H9 (cell line): ENCODE measurements around the gene WDR5. TPM values are rescaled to one million over a fixed set of nuclear protein-coding genes. Genes with fewer than 3 reads are reported as not detected.

Experiments
- DNase-seq: peaks from one replicate; pipeline ENCODE4 v3.0.0-alpha.2; 2017
- H2AFZ ChIP-seq: one replicate; pipeline ENCODE4 v1.6.1; 2013; ENCODE audit warnings: mild to moderate bottlenecking, low read length, control low read depth, moderate library complexity
- H2AK5ac ChIP-seq: 2 replicates; pipeline ENCODE4 v1.6.1; 2013; ENCODE audit warnings: low read length, control low read depth, mixed read lengths; ENCODE audit not compliant: insufficient read length
- H2BK120ac ChIP-seq: one replicate; pipeline ENCODE4 v1.6.1; 2013; ENCODE audit warnings: low read depth, mild to moderate bottlenecking, low read length, control low read depth, inconsistent platforms; ENCODE audit not compliant: poor library complexity, severe bottlenecking
- H2BK12ac ChIP-seq: 2 replicates; pipeline ENCODE4 v1.6.1; 2013; ENCODE audit warnings: low read length, control low read depth, mixed read lengths, low read depth; ENCODE audit not compliant: insufficient read length
- H2BK15ac ChIP-seq: 2 replicates; pipeline ENCODE4 v1.6.1; 2013; ENCODE audit warnings: low read depth, low read length, control low read depth
- H2BK20ac ChIP-seq: one replicate; pipeline ENCODE4 v1.6.1; 2013; ENCODE audit warnings: low read depth, mild to moderate bottlenecking, low read length, control low read depth, inconsistent platforms; ENCODE audit not compliant: poor library complexity, severe bottlenecking
- H2BK5ac ChIP-seq: 2 replicates; pipeline ENCODE4 v1.6.1; 2013; ENCODE audit warnings: low read length, control low read depth, mixed read lengths; ENCODE audit not compliant: insufficient read length
- H3K14ac ChIP-seq: 2 replicates; pipeline ENCODE4 v1.6.1; 2013; ENCODE audit warnings: low read length, control low read depth; ENCODE audit not compliant: insufficient read depth
- H3K18ac ChIP-seq: 2 replicates; pipeline ENCODE4 v1.6.1; 2013; ENCODE audit warnings: low read depth, mild to moderate bottlenecking, mixed read lengths, low read length, control low read depth; ENCODE audit not compliant: insufficient read length
- H3K23ac ChIP-seq: 2 replicates; pipeline ENCODE4 v1.6.1; 2013; ENCODE audit warnings: low read length, control low read depth, mixed read lengths, low read depth; ENCODE audit not compliant: insufficient read length
- H3K23me2 ChIP-seq: 2 replicates; pipeline ENCODE4 v1.6.1; 2013; ENCODE audit warnings: low read depth, mild to moderate bottlenecking, mixed read lengths, low read length, control low read depth; ENCODE audit not compliant: insufficient read length, poor library complexity, severe bottlenecking
- H3K27ac ChIP-seq: 2 replicates; pipeline ENCODE4 v1.5.1; 2013; ENCODE audit warnings: low read length, control low read depth, mixed read lengths, low read depth; ENCODE audit not compliant: insufficient read length
- H3K27me3 ChIP-seq: 2 replicates; pipeline ENCODE4 v1.6.1; 2013; ENCODE audit warnings: low read length, control low read depth, inconsistent platforms; ENCODE audit not compliant: insufficient read depth
- H3K4ac ChIP-seq: 2 replicates; pipeline ENCODE4 v1.6.1; 2013; ENCODE audit warnings: low read depth, mild to moderate bottlenecking, control low read depth, inconsistent platforms, low read length, moderate library complexity
- H3K4me1 ChIP-seq: 2 replicates; pipeline ENCODE4 v1.6.1; 2013; ENCODE audit warnings: low read length, control low read depth, inconsistent platforms; ENCODE audit not compliant: insufficient read depth
- H3K4me2 ChIP-seq: 2 replicates; pipeline ENCODE4 v1.6.1; 2013; ENCODE audit warnings: low read length, control low read depth, mixed read lengths; ENCODE audit not compliant: insufficient read length, insufficient read depth
- H3K56ac ChIP-seq: 2 replicates; pipeline ENCODE4 v1.6.1; 2013; ENCODE audit warnings: low read depth, mild to moderate bottlenecking, mixed read lengths, low read length, control low read depth; ENCODE audit not compliant: insufficient read length
- H3K79me1 ChIP-seq: 2 replicates; pipeline ENCODE4 v1.6.1; 2013; ENCODE audit warnings: low read depth, mild to moderate bottlenecking, moderate library complexity, low read length, control low read depth, inconsistent platforms; ENCODE audit not compliant: insufficient read depth, poor library complexity, severe bottlenecking
- H3K79me2 ChIP-seq: 2 replicates; pipeline ENCODE4 v1.6.1; 2013; ENCODE audit warnings: low read length, control low read depth, inconsistent platforms; ENCODE audit not compliant: insufficient read depth
- H3K9ac ChIP-seq: 2 replicates; pipeline ENCODE4 v1.6.1; 2013; ENCODE audit warnings: low read length, control low read depth, mixed read lengths; ENCODE audit not compliant: insufficient read length; ENCODE audit errors: extremely low read depth
- H3K9me3 ChIP-seq: one replicate; pipeline ENCODE4 v1.6.1; 2013; ENCODE audit warnings: low read depth, low read length, inconsistent platforms; ENCODE audit not compliant: control insufficient read depth
- H3T11ph ChIP-seq: one replicate; pipeline ENCODE4 v1.6.1; 2013; ENCODE audit warnings: mild to moderate bottlenecking, low read length, control low read depth, inconsistent platforms
- H4K20me1 ChIP-seq: one replicate; pipeline ENCODE4 v1.6.1; 2013; ENCODE audit not compliant: control insufficient read depth, insufficient read length, insufficient read depth
- H4K5ac ChIP-seq: 2 replicates; pipeline ENCODE4 v1.6.1; 2013; ENCODE audit warnings: low read depth, mild to moderate bottlenecking, mixed read lengths, low read length, control low read depth; ENCODE audit not compliant: insufficient read length
- H4K8ac ChIP-seq: replicated peaks from 2 replicates; pipeline ENCODE4 v1.6.1; 2013; ENCODE audit warnings: low read length, control low read depth, mixed read lengths, low read depth; ENCODE audit not compliant: insufficient read length
- H4K91ac ChIP-seq: 2 replicates; pipeline ENCODE4 v1.6.1; 2013; ENCODE audit warnings: low read depth, mild to moderate bottlenecking, moderate library complexity, mixed read lengths, low read length, control low read depth; ENCODE audit not compliant: insufficient read length
- H3K27ac Mint-ChIP-seq, 3 experiments: 2 replicates in 2 of 3; 3 replicates in 1 of 3; pipeline ENCODE4 v1.8.0; 2020 to 2021; ENCODE audit warnings: mixed read lengths in 3 of 3, mild to moderate bottlenecking in 1 of 3, moderate library complexity in 1 of 3
- H3K27me3 Mint-ChIP-seq: 2 replicates; pipeline ENCODE4 v1.8.0; 2021; ENCODE audit warnings: low read depth, mild to moderate bottlenecking, moderate library complexity, mixed read lengths
- H3K36me3 Mint-ChIP-seq, 3 experiments: 2 replicates in 2 of 3; 3 replicates in 1 of 3; pipeline ENCODE4 v1.8.0; 2020 to 2021; ENCODE audit warnings: low read depth in 3 of 3, mixed read lengths in 3 of 3; ENCODE audit not compliant: insufficient read depth in 1 of 3
- H3K4me1 Mint-ChIP-seq, 2 experiments: 2 replicates each; pipeline ENCODE4 v1.8.0; 2020; ENCODE audit warnings: mixed read lengths in 2 of 2
- H3K4me3 Mint-ChIP-seq, 2 experiments: 2 replicates in 1 of 2; 3 replicates in 1 of 2; pipeline ENCODE4 v1.8.0; 2020 to 2021; ENCODE audit warnings: mild to moderate bottlenecking in 2 of 2, mixed read lengths in 2 of 2, moderate library complexity in 1 of 2
- H3K9me3 Mint-ChIP-seq, 2 experiments: 2 replicates in 1 of 2; 3 replicates in 1 of 2; pipeline ENCODE4 v1.8.0; 2020; ENCODE audit warnings: mild to moderate bottlenecking in 2 of 2, mixed read lengths in 2 of 2, moderate library complexity in 1 of 2
- WGBS: extraction: QIAGEN DNeasy Blood & Tissue Kit; methylation state at CpG from one replicate; pipeline ENCODE4 v1.1.7; 2013; ENCODE audit warnings: missing lambda C conversion rate, low lambda C conversion rate, mixed read lengths; ENCODE audit not compliant: insufficient read length; ENCODE audit errors: extremely low coverage; 5-methylcytosine and 5-hydroxymethylcytosine counted together
- total RNA-seq: library from RNA; stranded (reverse); gene quantifications from 2 replicates; pipeline ENCODE4 v1.2.1, GENCODE V29; 2021
- TF ChIP-seq, protein P1 (sequence below): fragments of 200-600 bp; sonication (generic); conservative IDR thresholded peaks from 3 replicates; pipeline ENCODE4 v1.8.0; 2021; ENCODE audit warnings: antibody characterized with exemption, mild to moderate bottlenecking

WDR5 gene
- total RNA-seq, 1 experiment from 2014 or later: 72.3 TPM

DNA sequence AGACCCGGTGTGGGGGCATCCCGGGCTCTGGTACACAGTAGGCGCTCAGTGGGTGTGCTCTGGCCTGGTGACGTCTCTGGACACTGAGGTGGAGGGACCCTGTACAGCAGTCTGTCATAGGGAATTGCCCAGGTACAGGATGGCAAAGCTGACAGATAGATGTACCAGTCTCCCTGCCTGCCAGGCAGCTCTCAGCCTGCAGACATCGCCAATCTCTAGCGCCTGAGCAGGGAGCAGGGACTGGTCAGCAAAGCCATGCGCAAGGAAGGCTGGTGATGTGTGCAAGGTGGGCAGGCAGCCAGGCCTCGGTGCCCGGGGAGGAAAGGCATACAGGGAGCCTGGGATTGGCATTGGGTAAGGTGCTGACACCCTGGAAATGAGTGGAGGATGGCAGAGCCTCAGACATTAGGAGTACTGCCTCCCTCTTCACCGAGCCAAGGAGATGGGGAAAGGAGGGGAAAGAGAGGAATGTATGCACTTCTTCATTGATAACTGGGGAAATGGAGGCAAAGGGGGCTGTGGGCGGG lies 34.2 kb upstream of the WDR5 start:
- H3T11ph ChIP-seq: no peak overlapping the region
- H2BK120ac ChIP-seq: no peak overlapping the region
- no peak overlapping the region for H3K18ac ChIP-seq
- H3K56ac ChIP-seq: no peak overlapping the region
- no peak overlapping the region for H2AFZ ChIP-seq
- no peak overlapping the region for H3K4me2 ChIP-seq
- H3K4me1 ChIP-seq: no peaks in the 10 kb centered on the region
- no peak overlapping the region for H3K4ac ChIP-seq
- H2AK5ac ChIP-seq: no peak overlapping the region
- H2BK12ac ChIP-seq: no peak overlapping the region
- no CpG with 5 or more reads among the region's 11 CpGs for WGBS
- DNase-seq: no peak
- peaks cover 22 to 31% of the 10 kb centered on the region in 2 experiments for H3K9me3 Mint-ChIP-seq
- H2BK5ac ChIP-seq: no peak overlapping the region
- no peak overlapping the region for H3K14ac ChIP-seq
- H2BK20ac ChIP-seq: no peak overlapping the region
- peak overlapping the region in 1 of 3 experiments; percentile 92; a peak in 2 of 7 replicates for H3K27ac Mint-ChIP-seq
- H4K91ac ChIP-seq: no peak overlapping the region
- no peaks in the 10 kb centered on the region for H3K79me2 ChIP-seq
- peaks cover 2% of the 10 kb centered on the region for H4K20me1 ChIP-seq
- peaks cover 27% of the 10 kb centered on the region for H3K27me3 Mint-ChIP-seq
- no peak overlapping the region for H4K8ac ChIP-seq
- no peak overlapping the region for H3K27ac ChIP-seq
- H3K23me2 ChIP-seq: no peaks in the 10 kb centered on the region
- H2BK15ac ChIP-seq: no peak overlapping the region
- H4K5ac ChIP-seq: no peak overlapping the region
- H3K4me1 Mint-ChIP-seq: no peaks in the 10 kb centered on the region
- H3K36me3 Mint-ChIP-seq: peaks cover 0 to 10% (median 2%) of the 10 kb centered on the region in 3 experiments; a peak in 4 of 7 replicates
- H3K9ac ChIP-seq: no peak overlapping the region
- H3K9me3 ChIP-seq: peaks cover 5% of the 10 kb centered on the region
- H3K4me3 Mint-ChIP-seq: no peak overlapping the region
- H3K23ac ChIP-seq: no peak overlapping the region
- H3K79me1 ChIP-seq: no peaks in the 10 kb centered on the region
- H3K27me3 ChIP-seq: no peaks in the 10 kb centered on the region
- TF ChIP-seq, protein P1, sequence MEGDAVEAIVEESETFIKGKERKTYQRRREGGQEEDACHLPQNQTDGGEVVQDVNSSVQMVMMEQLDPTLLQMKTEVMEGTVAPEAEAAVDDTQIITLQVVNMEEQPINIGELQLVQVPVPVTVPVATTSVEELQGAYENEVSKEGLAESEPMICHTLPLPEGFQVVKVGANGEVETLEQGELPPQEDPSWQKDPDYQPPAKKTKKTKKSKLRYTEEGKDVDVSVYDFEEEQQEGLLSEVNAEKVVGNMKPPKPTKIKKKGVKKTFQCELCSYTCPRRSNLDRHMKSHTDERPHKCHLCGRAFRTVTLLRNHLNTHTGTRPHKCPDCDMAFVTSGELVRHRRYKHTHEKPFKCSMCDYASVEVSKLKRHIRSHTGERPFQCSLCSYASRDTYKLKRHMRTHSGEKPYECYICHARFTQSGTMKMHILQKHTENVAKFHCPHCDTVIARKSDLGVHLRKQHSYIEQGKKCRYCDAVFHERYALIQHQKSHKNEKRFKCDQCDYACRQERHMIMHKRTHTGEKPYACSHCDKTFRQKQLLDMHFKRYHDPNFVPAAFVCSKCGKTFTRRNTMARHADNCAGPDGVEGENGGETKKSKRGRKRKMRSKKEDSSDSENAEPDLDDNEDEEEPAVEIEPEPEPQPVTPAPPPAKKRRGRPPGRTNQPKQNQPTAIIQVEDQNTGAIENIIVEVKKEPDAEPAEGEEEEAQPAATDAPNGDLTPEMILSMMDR: no peak
